ENCODE data around the gene TMEM184B. TPM values are rescaled to one million over a fixed set of nuclear protein-coding genes. Genes with fewer than 3 reads are reported as not detected.
A peak's percentile ranks its signal among the peaks of the same experiment; 100 is the strongest.

The TMEM184B gene
- total and polyA plus RNA-seq, 10 donors, result 5.0 to 105 (median 45.1) TPM

DNA sequence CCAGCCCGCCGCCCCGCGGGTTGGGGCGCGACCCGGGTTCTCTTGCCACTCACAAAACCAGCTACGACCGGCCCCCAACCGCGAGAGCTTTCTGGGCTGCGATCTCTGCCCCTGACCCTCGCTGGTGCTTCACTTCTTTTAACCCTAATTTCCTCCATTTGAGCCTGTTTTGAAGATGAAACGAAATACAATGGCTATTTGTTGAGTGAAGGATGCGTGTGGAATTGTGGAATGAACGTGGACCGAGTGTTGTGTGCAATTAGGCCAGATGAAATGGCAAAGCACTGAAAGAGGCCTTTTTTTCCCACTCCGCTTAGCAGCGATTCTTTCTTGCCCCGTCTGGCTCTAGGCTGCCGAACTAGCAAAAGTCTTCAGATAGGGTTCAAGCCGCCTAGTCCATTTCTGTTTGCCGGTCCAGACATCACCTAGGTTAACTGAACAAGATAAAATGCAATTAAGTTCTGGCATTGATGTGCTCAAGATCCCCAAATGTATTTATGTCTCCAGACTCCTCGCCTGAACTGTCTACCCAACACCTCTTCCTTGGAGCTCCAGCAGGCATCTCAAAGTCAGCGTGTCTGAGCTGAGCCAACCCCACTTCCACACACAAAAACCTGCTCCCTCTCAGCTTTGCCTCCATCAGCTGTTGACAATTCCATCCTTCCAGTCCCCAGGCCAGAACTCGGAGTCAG, 471 bp upstream of the TMEM184B start:
- no peak for DNase-seq
- peak overlapping the region; percentile 71 to 97 (median 85) for H3K4me3 ChIP-seq
- intact Hi-C loops (cut with DNase I; ENCODE audit: low total_unique reads), result no loop called here
- H3K36me3 ChIP-seq, result no peaks in the 10 kb centered on the region
- no peak for TF ChIP-seq POLR2AphosphoS5 (IDR thresholded peaks at IDR 0.05)
- no peak for TF ChIP-seq POLR2A (IDR thresholded peaks at IDR 0.05)
- TF ChIP-seq, protein P1, sequence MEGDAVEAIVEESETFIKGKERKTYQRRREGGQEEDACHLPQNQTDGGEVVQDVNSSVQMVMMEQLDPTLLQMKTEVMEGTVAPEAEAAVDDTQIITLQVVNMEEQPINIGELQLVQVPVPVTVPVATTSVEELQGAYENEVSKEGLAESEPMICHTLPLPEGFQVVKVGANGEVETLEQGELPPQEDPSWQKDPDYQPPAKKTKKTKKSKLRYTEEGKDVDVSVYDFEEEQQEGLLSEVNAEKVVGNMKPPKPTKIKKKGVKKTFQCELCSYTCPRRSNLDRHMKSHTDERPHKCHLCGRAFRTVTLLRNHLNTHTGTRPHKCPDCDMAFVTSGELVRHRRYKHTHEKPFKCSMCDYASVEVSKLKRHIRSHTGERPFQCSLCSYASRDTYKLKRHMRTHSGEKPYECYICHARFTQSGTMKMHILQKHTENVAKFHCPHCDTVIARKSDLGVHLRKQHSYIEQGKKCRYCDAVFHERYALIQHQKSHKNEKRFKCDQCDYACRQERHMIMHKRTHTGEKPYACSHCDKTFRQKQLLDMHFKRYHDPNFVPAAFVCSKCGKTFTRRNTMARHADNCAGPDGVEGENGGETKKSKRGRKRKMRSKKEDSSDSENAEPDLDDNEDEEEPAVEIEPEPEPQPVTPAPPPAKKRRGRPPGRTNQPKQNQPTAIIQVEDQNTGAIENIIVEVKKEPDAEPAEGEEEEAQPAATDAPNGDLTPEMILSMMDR (IDR thresholded peaks at IDR 0.05 in 8 of 11, conservative IDR thresholded peaks at IDR 0.05 in 3 of 11), result no peak
- peaks cover 15 to 52% (median 40%) of the 10 kb centered on the region in 6 donors for H3K4me1 ChIP-seq
- WGBS, 5 donors, result 17 to 28% (median 20%) methylated on average over 20 to 26 of the region's 26 CpGs
- H3K9me3 ChIP-seq, result no peaks in the 10 kb centered on the region
- peak overlapping the region; percentile 87 to 95 (median 90) for H3K27ac ChIP-seq
- no peaks in the 10 kb centered on the region for H3K27me3 ChIP-seq (replicated peaks in 1 of 7)

DNA sequence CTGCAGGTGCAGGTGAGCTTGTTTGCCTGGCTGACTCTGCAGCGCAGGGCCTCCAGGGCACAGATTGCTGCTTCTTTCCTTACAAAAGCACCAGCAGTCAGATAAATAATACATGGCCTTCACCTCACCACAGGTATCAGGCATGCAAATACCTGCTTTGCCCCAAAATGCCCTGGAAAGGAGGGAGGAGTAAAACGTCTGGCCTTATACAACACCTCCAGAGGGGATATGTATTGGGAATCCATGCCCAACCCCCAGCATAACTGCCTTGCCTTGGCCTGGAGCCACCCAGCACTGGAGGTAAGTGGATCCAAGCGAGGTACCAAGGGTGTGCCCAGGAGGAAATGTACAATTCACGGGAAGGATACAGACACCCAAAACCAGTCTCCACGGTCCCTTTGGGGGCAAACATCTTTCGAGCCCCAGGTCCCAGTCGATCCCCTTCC, 860 bp downstream of the TMEM184B start:
- Histone ChIP-seq H3K4me3 (peak overlapping the region; percentile 71 to 97 (median 85)), H3K9me3 (no peaks in the 10 kb centered on the region), H3K27me3 (replicated peaks in 1 of 7) (no peaks in the 10 kb centered on the region), H3K4me1 (peaks cover 18 to 65% (median 51%) of the 10 kb centered on the region in 6 donors), H3K36me3 (no peaks in the 10 kb centered on the region), H3K27ac (peak overlapping the region in 7 of 8 donors; percentile 87 to 95 (median 92))
- TF ChIP-seq POLR2A (IDR thresholded peaks at IDR 0.05) (no peak), POLR2AphosphoS5 (IDR thresholded peaks at IDR 0.05) (no peak)
- TF ChIP-seq, protein P1 (IDR thresholded peaks at IDR 0.05 in 8 of 11, conservative IDR thresholded peaks at IDR 0.05 in 3 of 11), result no peak
- 11 to 18% (median 13%) methylated on average over 5 to 7 of the region's 7 CpGs for WGBS, 5 donors
- intact Hi-C loops (cut with DNase I; ENCODE audit: low total_unique reads), result no loop called here
- DNase-seq, result no peak

DNA sequence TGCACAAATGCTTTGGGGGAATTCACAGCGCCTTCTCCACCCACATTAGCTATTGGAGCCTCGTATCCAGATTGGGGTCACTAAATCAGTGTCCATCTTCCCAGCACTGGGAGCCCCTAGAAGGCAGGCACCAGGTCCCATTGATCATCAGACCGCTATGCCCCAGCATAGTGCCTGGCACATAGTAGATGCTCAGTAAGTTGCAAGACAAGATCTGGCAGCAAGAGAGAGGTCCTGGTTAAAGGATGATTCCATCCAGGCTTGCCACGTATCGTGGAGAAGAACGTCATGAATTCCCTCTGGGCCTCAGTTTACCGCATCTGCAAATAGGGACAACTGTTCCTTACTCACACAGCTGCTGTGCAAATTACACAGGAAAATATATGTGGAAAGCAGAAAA, 1.7 kb downstream of the TMEM184B start:
- Histone ChIP-seq H3K27ac (peak overlapping the region in 4 of 8 donors; percentile 15 to 92 (median 64)), H3K36me3 (no peaks in the 10 kb centered on the region), H3K27me3 (replicated peaks in 1 of 7) (no peaks in the 10 kb centered on the region), H3K9me3 (no peaks in the 10 kb centered on the region), H3K4me3 (peak overlapping the region in 2 of 8 donors; percentile 91 to 97), H3K4me1 (peaks cover 18 to 74% (median 60%) of the 10 kb centered on the region in 6 donors)
- WGBS, 5 donors, result 86 to 94% (median 91%) methylated on average over 7 of the region's 7 CpGs
- TF ChIP-seq POLR2A (IDR thresholded peaks at IDR 0.05) (no peak), POLR2AphosphoS5 (IDR thresholded peaks at IDR 0.05) (no peak)
- TF ChIP-seq, protein P1 (IDR thresholded peaks at IDR 0.05 in 8 of 11, conservative IDR thresholded peaks at IDR 0.05 in 3 of 11), result no peak
- no peak for DNase-seq
- intact Hi-C loops (cut with DNase I; ENCODE audit: low total_unique reads), result no loop called here

Measured in spleen (tissue), 11 donors.